GM18870 (cell line): ENCODE measurements around the gene MRPS27.

ENCODE experiments used
- ATAC-seq: cut with Tn5 transposase; IDR thresholded peaks from one replicate; pipeline ENCODE4 v1.9.1; 2021; ENCODE audit warnings: moderate library complexity; ENCODE audit not compliant: unreplicated experiment

MRPS27 gene

GRCh38 chr5:72266862-72267261, 53.2 kb downstream of the MRPS27 start:
- no peak for ATAC-seq

- ATAC-seq: no peak
Measured at GRCh38 chr5:72265032-72265877, 54.8 kb downstream of the MRPS27 start.

- no peak for ATAC-seq
Measured at GRCh38 chr5:72256536-72256935, 63.5 kb downstream of the MRPS27 start.

GRCh38 chr5:72255670-72256069, 64.4 kb downstream of the MRPS27 start:
- no peak for ATAC-seq

- ATAC-seq: no peak
Measured at GRCh38 chr5:72255237-72255636, 64.8 kb downstream of the MRPS27 start.

- no peak for ATAC-seq
Measured at GRCh38 chr5:72252574-72253155, 67.4 kb downstream of the MRPS27 start.

GRCh38 chr5:72252008-72252407, 68.0 kb downstream of the MRPS27 start:
- no peak for ATAC-seq

- ATAC-seq: no peak
Measured at GRCh38 chr5:72251386-72251785, 68.7 kb downstream of the MRPS27 start.

- no peak for ATAC-seq
Measured at GRCh38 chr5:72248410-72248981, 71.5 kb downstream of the MRPS27 start.

GRCh38 chr5:72246954-72247442, 73.0 kb downstream of the MRPS27 start:
- no peak for ATAC-seq

- ATAC-seq: no peak
Measured at GRCh38 chr5:72245951-72246532, 74.0 kb downstream of the MRPS27 start.

- ATAC-seq: no peak
Measured at GRCh38 chr5:72245546-72245945, 74.5 kb downstream of the MRPS27 start.

GRCh38 chr5:72244862-72245371, 75.1 kb downstream of the MRPS27 start:
- ATAC-seq: peak; percentile 68

GRCh38 chr5:72243706-72244105, 76.3 kb downstream of the MRPS27 start:
- no peak for ATAC-seq

- ATAC-seq: no peak
Measured at GRCh38 chr5:72242796-72243475, 77.1 kb downstream of the MRPS27 start.

GRCh38 chr5:72241346-72242003, 78.6 kb downstream of the MRPS27 start:
- ATAC-seq: no peak

GRCh38 chr5:72238712-72239445, 81.2 kb downstream of the MRPS27 start:
- no peak for ATAC-seq

- no peak for ATAC-seq
Measured at GRCh38 chr5:72237879-72238278, 82.2 kb downstream of the MRPS27 start.

GRCh38 chr5:72237415-72237814, 82.6 kb downstream of the MRPS27 start:
- ATAC-seq: no peak

GRCh38 chr5:72235725-72236124, 84.3 kb downstream of the MRPS27 start:
- ATAC-seq: no peak
